Brain microvascular endothelial cell (primary cell): ENCODE data around the gene ZC3H18.

Experiments used
- DNase-seq: peaks from one replicate; pipeline ENCODE4 v3.0.0-alpha.2; 2020
- H3K27ac ChIP-seq: fragments of 250-450 bp; sonication (Bioruptor Pico); 2 replicates; pipeline ENCODE4 v1.5.1; 2020; ENCODE audit warnings: mild to moderate bottlenecking, moderate library complexity
- H3K27me3 ChIP-seq: fragments of 250-450 bp; sonication (Bioruptor Pico); replicated peaks from 2 replicates; pipeline ENCODE4 v1.5.1; 2020; ENCODE audit warnings: mild to moderate bottlenecking
- H3K36me3 ChIP-seq: fragments of 250-450 bp; sonication (Bioruptor Pico); replicated peaks from 2 replicates; pipeline ENCODE4 v1.5.1; 2020; ENCODE audit warnings: mild to moderate bottlenecking
- H3K4me3 ChIP-seq: 2 replicates; pipeline ENCODE4 v1.5.1; 2011; ENCODE audit warnings: low read depth, mild to moderate bottlenecking, control low read depth, low read length, moderate library complexity
- CTCF ChIP-seq: IDR thresholded peaks from 2 replicates; pipeline ENCODE4 v1.5.1; 2011; ENCODE audit warnings: low read depth, mild to moderate bottlenecking, moderate library complexity, low read length, control low read depth, inconsistent platforms; ENCODE audit errors: missing control alignments
- in situ Hi-C: cut with HindIII; loops from 2 replicates; pipeline ENCODE4 v1.10.0; 2017; ENCODE audit warnings: low sequenced_read_pairs, low pct_ligation_motif_present

Gene ZC3H18

DNA sequence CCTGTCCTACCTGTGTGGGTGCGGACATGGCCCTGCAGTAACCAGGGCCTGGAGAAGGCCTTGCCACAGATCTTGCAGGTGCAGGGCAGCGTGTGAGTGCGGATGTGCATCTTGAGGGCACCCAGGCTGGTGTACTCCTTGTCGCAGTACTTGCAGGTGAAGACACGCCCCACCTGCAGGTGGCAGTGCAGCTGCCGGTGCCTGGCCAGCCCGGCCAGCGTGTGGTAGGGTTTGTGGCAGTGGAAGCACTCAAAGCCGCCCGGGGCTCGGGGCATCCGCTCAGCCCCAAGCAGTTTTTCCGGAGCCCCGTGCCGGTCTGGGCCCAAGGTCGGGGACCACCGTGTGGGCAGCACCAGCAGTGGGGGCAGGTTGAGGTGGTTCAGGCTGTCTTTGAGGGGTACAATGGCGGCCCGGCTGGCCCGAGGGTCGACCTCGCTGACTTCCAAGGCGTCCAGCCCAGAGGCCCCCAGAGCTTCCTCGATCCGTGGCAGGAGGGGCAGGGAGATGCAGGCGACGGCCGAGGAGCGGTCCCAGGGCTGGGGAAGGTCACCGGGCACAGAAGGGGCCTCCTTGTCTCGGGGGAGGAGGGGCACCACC, 111.0 kb downstream of the ZC3H18 start:
- Histone ChIP-seq H3K27ac (no peak overlapping the region), H3K4me3 (no peak overlapping the region)

More for the DNA sequence above, 111.0 kb downstream of the ZC3H18 start:
- Histone ChIP-seq H3K36me3 (no peaks in the 10 kb centered on the region), H3K27me3 (no peaks in the 10 kb centered on the region)
- DNase-seq: no peak
- peak; percentile 51 for TF ChIP-seq CTCF
- in situ Hi-C loops: loop anchor here (10.0 kb wide), 1 partner anchor 104 kb away; the partner anchor contains the start of gene PIEZO1
